ENCODE data around the gene GAB4.
"Not testable (repeated sequence)": the region's sequence is repeated elsewhere in the genome, so short reads cannot be mapped to it uniquely, and the experiment has no call there.

The GAB4 gene

DNA sequence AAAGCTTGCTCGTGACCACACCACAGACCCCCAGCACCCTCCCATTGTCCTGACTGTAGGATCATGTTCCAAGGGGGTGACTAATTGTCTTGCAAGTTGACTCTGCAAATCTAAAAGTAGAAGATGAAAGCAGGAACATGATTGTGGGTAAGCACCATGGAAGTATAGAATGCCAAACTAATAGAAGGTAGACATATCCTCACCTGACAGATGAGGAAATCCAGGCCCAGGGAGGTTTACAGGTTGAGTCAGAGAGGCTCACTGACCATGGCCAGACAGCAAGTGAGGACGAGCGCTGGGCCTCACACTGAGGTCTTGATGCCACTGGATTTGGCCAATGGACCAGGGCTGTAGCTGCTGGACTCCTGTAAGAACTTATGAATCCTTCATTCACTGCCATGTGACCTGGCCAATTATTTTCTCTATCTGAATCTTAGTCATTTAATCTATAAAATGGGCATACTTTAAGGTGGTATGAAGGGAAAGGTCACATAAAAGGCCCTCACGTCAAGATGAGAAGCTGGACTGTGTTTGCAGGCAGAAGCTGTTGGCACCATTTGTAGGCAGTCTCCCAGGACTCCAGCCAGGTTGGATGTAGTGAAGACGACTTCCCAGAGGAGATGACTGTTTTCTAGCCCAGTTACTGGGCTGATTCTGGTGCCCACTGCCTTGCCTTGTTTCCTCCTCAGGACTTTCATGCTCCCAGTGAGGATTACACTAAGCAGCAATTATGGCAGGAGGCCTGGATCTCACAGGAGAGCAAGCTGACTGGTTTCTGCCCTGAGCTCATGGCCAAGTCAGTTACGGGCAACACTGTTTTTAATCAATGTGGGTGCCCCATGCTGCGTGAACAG lies 54.6 kb downstream of the GAB4 start:
- Histone ChIP-seq H3K36me3 (no peaks in the 10 kb centered on the region), H3K4me3 (no peak overlapping the region), H3K27me3 (no peaks in the 10 kb centered on the region), H3K27ac (no peak overlapping the region), H3K9me3 (no peaks in the 10 kb centered on the region), H3K4me1 (no peaks in the 10 kb centered on the region)
- TF ChIP-seq, protein P1, sequence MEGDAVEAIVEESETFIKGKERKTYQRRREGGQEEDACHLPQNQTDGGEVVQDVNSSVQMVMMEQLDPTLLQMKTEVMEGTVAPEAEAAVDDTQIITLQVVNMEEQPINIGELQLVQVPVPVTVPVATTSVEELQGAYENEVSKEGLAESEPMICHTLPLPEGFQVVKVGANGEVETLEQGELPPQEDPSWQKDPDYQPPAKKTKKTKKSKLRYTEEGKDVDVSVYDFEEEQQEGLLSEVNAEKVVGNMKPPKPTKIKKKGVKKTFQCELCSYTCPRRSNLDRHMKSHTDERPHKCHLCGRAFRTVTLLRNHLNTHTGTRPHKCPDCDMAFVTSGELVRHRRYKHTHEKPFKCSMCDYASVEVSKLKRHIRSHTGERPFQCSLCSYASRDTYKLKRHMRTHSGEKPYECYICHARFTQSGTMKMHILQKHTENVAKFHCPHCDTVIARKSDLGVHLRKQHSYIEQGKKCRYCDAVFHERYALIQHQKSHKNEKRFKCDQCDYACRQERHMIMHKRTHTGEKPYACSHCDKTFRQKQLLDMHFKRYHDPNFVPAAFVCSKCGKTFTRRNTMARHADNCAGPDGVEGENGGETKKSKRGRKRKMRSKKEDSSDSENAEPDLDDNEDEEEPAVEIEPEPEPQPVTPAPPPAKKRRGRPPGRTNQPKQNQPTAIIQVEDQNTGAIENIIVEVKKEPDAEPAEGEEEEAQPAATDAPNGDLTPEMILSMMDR (IDR thresholded peaks at IDR 0.05) = no peak
- DNase-seq = no peak
- intact Hi-C loops (cut with DNase I; ENCODE audit: low total_unique reads) = no loop called here

DNA sequence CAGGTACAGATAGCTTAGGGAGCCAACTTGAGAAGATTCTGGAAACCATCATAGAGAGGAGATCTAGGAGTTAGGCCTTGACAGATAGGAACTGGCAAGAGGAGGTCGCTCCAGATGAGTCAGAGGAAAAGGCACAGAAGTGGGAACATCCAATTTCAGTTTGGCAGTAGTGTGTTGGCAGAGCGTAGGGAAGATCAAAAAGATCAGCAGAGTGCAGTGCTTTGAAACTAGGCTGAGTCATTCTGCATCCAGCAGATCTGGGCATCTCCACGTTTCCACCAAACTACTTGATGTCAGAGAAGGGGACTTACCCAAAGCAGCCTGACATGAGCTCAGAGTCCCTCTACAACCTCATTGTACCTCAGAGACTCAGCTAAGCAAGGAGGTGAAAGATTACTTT lies 58.5 kb downstream of the GAB4 start:
- Histone ChIP-seq H3K9me3 (no peaks in the 10 kb centered on the region), H3K27me3 (no peaks in the 10 kb centered on the region), H3K4me3 (no peak overlapping the region), H3K4me1 (no peaks in the 10 kb centered on the region), H3K36me3 (no peaks in the 10 kb centered on the region), H3K27ac (no peak overlapping the region)
- no peak for DNase-seq
- intact Hi-C loops (cut with DNase I; ENCODE audit: low total_unique reads) = no loop called here
- TF ChIP-seq, protein P1 (IDR thresholded peaks at IDR 0.05) = no peak

- no peak for DNase-seq
Observed at GRCh38 chr22:16937811-16938210, 70.2 kb downstream of the GAB4 start.

DNA sequence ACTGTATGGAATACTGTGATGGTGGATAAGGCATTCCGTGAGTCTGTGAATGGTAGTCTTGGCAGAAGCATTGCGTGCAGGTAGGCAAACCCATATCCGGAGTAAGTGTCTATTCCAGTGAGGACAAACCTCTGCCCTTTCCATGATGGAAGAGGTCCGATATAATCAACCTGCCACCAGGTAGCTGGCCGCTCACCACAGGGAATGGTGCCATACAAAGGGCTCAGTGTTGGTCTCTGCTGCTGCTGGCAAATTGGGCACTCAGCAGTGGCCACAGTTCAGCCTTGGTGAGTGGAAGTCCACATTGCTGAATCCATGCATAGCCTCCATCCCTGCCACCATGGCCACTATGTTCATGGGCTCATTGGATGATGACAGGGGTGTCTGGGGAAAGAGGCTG lies 70.8 kb downstream of the GAB4 start:
- DNase-seq; intact Hi-C loops (cut with DNase I; ENCODE audit: low total_unique reads); H3K4me3 ChIP-seq; H3K27ac ChIP-seq; H3K36me3 ChIP-seq; H3K9me3 ChIP-seq; H3K27me3 ChIP-seq; H3K4me1 ChIP-seq: not testable (repeated sequence)

More at GRCh38 chr22:16937811-16938210, 70.2 kb downstream of the GAB4 start:
- Histone ChIP-seq H3K36me3 (no peaks in the 10 kb centered on the region), H3K4me3 (no peak overlapping the region), H3K27me3 (no peaks in the 10 kb centered on the region), H3K4me1 (no peaks in the 10 kb centered on the region), H3K27ac (no peak overlapping the region), H3K9me3 (no peaks in the 10 kb centered on the region)
- intact Hi-C loops (cut with DNase I; ENCODE audit: low total_unique reads) = no loop called here
- TF ChIP-seq, protein P1 (IDR thresholded peaks at IDR 0.05) = no peak

DNA sequence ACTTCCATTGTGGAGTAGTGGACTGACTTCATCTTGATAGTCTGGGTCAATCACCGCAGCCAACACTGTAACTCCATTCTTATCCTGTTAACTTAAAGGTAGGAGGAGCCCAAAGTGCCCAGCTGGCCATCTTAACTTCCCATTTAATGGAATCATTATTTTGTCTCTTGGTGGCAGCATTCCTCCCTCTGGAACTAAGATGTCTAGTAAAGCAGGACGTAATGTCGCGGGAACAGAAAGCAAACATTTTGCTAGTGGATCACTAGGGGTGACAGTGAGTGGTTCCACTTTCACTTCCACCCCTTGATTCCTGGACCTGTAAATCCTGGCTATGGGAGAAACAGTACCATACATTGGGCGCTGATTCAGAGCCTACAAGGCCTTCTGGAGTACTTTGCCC lies 71.4 kb downstream of the GAB4 start:
- H3K4me1 ChIP-seq = no peaks in the 10 kb centered on the region
- no peak for DNase-seq
- TF ChIP-seq, protein P1 (IDR thresholded peaks at IDR 0.05) = no peak
- no peak overlapping the region for H3K4me3 ChIP-seq
- peaks cover 0 to 11% of the 10 kb centered on the region in 2 donors for H3K27me3 ChIP-seq
- intact Hi-C loops (cut with DNase I; ENCODE audit: low total_unique reads) = no loop called here
- H3K27ac ChIP-seq = no peak overlapping the region
- no peaks in the 10 kb centered on the region for H3K36me3 ChIP-seq
- H3K9me3 ChIP-seq = no peaks in the 10 kb centered on the region

DNA sequence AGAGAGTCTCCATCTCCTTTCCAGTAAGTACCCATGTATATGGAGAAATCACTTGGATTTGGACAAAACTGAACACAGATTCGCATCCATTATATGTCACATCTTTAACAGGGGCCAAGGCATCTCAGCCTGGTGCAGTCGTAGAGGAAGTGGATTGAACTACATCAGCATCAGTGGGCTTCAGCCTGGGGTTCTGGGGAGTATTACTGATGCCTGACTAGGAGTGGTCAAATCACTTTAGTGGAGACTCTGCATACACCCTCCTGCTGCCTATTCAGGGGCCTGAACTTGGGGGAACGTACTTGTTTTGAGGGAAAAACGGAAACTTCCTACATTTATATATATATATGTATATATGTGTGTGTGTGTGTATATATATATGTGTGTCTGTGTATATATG lies 72.8 kb downstream of the GAB4 start:
- TF ChIP-seq, protein P1 (IDR thresholded peaks at IDR 0.05) = no peak
- DNase-seq = no peak
- Histone ChIP-seq H3K9me3 (no peaks in the 10 kb centered on the region), H3K4me3 (no peak overlapping the region), H3K36me3 (no peaks in the 10 kb centered on the region), H3K27me3 (peaks cover 0 to 15% of the 10 kb centered on the region in 2 donors), H3K4me1 (no peaks in the 10 kb centered on the region), H3K27ac (no peak overlapping the region)
- intact Hi-C loops (cut with DNase I; ENCODE audit: low total_unique reads) = no loop called here
